ENCODE measurements around the gene RPP14. TPM values are rescaled to one million over a fixed set of nuclear protein-coding genes. Genes with fewer than 3 reads are reported as not detected.
"Not testable (repeated sequence)": the region's sequence is repeated elsewhere in the genome, so short reads cannot be mapped to it uniquely, and the experiment has no call there.

The RPP14 gene
- total RNA-seq = 10 to 100 TPM; 14.7 to 16.8 TPM

DNA sequence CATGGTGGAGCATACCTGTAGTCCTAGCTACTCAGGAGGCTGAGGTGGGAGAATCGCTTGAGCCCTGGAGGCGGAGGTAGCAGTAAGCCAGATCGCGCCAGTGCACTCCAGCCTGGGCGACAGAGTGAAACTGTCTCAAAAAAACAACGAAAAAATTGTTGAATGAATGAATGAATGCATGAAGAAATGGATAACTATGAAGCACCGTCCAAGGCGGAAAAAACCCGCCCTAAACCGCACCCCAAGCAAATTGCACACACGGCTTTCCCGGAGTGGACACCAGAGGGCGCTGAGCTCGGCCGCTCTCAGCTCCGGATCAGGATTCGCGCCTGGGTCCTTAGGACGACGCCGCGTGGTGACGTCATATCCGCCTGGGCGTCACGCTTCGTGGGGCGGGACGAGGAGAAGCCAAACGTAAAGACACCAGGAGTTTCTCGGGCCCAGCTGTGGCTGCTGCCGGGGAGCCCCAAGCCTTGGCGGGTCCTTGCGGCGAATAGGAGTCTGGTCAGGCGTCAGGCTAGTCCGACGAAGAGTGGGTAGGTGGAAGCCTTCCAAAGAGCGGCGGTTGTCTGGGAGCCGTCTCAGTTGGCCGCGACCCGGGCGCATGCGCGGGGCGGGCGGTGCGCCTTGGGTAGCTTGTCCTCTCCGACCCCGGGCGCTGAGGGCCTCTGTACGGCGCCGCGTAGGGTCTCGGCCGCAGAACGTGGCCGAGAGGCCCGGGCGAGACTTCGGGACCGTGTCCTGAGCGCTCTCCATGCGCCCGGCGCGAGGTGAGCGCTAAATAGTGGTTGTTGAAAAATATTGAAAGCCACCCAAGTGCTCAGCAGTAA lies at the start of gene RPP14, which contains the start of gene HTD2:
Gene RPP14 (plus strand): TSS at position 364 of the 830 bp plus-strand sequence. CDS start 4,085 bp downstream, outside the sequence.
Gene HTD2 (plus strand): TSS at position 639 of the 830 bp plus-strand sequence. CDS start 11,094 bp downstream, outside the sequence.
- peaks cover 17 to 21% of the 10 kb centered on the region in 2 donors for H3K36me3 Mint-ChIP-seq

DNA sequence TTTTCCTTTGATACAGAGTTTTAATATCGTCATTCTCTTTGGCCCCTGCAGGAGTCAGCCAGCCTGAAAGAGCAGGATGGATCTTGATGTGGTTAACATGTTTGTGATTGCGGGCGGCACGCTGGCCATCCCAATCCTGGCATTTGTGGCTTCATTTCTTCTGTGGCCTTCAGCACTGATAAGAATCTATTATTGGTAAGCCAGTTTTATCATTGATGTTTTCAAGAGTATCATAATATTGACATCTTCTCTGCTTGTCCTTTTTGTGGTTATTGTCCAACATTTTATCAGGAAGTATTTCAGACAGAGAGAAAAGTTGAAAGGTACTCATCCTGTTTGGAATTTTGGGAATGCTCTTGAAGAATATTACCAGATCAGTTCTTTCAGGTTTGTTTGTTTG lies 49.5 kb upstream of the RPP14 start:
- no peak overlapping the region for H3K27ac Mint-ChIP-seq
- no peak for DNase-seq (ENCODE audit: low spot score in 2 of 2)
- no peak for ATAC-seq
- no peaks in the 10 kb centered on the region for H3K36me3 Mint-ChIP-seq
- no peaks in the 10 kb centered on the region for H3K9me3 Mint-ChIP-seq

More for the DNA sequence above, at the start of gene RPP14, which contains the start of gene HTD2:
- ATAC-seq (peak; percentile 91 to 93), DNase-seq (ENCODE audit: low spot score in 2 of 2) (peak; percentile 98)
- no peaks in the 10 kb centered on the region for H3K9me3 Mint-ChIP-seq
- peak within 1 kb of the TSS; percentile 99 to 100 for H3K27ac Mint-ChIP-seq

DNA sequence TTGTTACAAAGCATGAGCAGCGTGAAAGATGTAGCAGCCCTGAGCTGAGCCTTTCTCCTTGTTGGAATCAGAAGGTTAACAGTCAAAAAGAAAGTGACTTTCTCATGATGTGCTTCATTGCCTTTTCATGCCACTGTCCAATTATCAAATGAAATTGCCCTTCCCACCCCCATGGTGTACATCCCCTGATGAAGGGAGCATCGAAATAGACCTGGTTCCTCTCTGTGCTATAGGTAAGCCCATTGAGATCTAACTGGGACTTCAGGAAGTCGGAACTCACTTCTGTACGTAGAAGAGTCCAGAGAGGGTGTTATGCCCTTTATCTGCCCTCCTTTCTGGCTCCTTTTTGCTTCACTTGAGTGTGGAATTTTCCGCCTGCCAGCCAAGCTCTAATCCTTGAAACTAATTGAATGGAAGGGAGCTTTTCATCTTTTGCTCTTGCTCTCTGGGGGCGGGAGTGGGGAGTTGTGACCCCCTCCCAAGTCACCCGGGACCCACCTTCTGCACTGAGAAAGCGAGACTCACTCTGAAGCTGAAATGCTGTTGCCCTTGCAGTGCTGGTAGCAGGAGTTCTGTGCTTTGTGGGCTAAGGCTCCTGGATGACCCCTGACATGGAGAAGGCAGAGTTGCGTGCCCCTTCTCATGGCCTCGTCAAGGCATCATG lies 47.5 kb upstream of the RPP14 start:
- ATAC-seq = no peak
- Mint-ChIP-seq H3K9me3 (no peaks in the 10 kb centered on the region), H3K27ac (peak overlapping the region in 1 of 2 donors; percentile 7), H3K36me3 (no peaks in the 10 kb centered on the region)
- no peak for DNase-seq (ENCODE audit: low spot score in 2 of 2)

DNA sequence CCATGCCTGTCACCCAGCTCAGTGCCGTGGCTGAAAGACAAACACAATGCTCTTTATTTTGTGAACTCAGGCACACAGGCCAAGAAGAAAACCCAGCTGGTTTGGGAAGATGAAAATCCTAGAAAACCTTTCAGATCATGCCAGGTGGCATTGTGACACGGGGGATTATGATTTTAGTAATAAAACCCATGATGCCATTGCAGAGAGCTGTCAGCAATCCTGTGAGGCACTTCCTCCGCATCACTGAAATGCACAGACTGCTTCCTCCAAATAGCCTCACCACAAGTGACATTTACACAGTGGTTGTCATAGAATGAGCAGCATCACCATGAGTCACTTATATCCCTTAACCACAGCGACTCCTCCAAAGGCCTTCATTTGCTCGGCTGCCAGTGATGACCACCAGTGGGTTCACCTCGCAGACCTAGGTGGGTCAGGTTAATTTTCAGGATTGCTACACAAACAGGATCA lies 45.7 kb upstream of the RPP14 start:
- ATAC-seq (peak; percentile 76 to 95), DNase-seq (ENCODE audit: low spot score in 2 of 2) (no peak)
- no peaks in the 10 kb centered on the region for H3K9me3 Mint-ChIP-seq
- no peaks in the 10 kb centered on the region for H3K36me3 Mint-ChIP-seq
- no peak overlapping the region for H3K27ac Mint-ChIP-seq

DNA sequence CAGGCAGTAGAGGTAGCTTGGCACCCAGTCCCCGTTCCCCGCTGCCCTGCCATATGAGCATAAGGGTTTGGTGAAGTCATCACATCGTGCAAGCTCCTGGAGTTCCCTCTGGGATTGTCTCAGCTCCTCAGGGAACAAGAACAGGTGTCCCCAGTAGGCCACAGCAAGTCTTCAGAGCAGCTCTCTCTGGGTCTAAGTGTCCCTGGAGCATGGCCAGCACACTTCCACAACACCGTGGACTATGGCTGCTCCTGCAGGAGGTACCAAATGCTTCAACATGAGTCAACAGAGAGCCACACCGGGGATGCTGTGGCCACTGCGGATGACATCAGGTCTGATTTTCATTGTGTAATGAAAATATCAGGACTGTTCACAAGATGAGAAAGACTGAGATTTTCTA lies 45.3 kb upstream of the RPP14 start:
- Mint-ChIP-seq H3K27ac (peak overlapping the region in 1 of 2 donors; percentile 31), H3K9me3 (no peaks in the 10 kb centered on the region), H3K36me3 (no peaks in the 10 kb centered on the region)
- DNase-seq (ENCODE audit: low spot score in 2 of 2) = no peak
- ATAC-seq = peak; percentile 35 to 46

DNA sequence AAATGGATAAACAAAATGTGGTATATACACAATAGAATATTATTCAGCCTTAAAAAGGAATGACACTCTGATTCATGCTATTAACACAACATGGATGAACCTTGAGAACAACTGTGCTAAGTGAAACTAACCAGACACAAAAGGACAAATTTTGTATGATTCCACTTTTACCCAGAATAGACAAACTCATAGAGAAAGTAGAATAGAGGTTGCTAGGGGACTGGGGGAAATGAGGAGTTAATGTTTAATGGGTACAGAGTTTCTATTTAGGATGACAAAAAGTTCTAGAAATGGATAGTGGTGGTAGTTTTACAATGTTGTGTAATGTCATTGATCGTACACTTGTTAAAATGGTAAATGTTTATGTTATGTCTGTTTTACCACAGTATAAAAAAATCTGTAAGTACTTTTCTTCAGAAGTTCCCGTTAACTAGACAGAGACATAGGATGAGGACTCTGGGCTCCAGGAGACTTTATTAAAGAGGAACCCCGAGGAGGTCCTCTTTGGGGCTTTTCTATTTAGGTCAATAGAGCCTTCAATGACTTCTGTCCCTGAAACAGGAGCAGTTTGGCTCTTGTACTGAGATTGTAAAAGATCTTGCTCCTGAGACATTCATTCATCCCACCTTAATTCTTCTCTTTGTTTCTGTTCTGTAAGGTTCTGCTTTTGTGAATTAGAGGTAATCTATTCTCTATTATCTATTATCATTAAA lies 43.9 kb upstream of the RPP14 start:
- DNase-seq (ENCODE audit: low spot score in 2 of 2) = no peak
- ATAC-seq = no peak
- Mint-ChIP-seq H3K9me3 (no peaks in the 10 kb centered on the region), H3K36me3 (no peaks in the 10 kb centered on the region), H3K27ac (no peak overlapping the region)

DNA sequence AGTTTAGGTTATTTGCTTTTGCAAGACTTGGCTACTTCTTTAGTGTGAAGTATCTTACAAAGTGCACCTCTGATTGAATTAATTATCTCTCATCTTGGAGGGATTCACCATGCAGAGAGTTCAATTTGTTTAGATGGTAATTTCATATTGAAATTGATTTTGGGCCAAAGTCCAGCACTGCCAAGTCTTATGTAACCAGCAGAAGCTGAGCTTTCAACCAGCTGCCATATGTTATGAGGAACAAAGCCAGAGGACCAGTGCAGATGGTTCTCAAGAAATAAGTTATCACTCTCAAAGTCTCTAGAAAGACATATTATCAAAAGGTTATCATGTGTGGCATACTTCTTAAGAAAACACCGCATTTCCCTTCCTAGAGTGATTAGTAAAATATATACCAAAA lies 39.5 kb upstream of the RPP14 start:
- DNase-seq (ENCODE audit: low spot score in 2 of 2) = no peak
- ATAC-seq = no peak
- no peaks in the 10 kb centered on the region for H3K9me3 Mint-ChIP-seq
- H3K27ac Mint-ChIP-seq = no peak overlapping the region
- H3K36me3 Mint-ChIP-seq = no peaks in the 10 kb centered on the region

DNA sequence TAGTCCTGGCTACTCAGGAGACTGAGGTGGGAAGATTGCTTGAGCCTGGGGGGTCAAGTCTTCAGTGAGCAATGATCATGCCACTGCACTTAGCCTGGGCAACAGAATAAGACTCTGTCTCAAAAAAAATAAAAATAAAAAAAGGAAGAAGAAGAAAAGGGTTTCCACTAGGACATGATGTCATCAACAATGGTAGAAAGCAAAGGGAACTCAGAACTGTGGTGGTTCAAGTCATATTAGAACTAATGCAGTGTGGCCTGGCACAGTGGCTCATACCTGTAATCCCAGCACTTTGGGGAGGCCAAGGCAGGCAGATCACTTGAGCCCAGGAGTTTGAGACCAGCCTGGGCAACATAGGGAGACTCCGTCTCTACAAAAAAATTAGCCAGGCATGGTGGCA lies 38.5 kb upstream of the RPP14 start:
- ATAC-seq; H3K36me3 Mint-ChIP-seq; DNase-seq (ENCODE audit: low spot score in 2 of 2); H3K27ac Mint-ChIP-seq; H3K9me3 Mint-ChIP-seq: not testable (repeated sequence)

DNA sequence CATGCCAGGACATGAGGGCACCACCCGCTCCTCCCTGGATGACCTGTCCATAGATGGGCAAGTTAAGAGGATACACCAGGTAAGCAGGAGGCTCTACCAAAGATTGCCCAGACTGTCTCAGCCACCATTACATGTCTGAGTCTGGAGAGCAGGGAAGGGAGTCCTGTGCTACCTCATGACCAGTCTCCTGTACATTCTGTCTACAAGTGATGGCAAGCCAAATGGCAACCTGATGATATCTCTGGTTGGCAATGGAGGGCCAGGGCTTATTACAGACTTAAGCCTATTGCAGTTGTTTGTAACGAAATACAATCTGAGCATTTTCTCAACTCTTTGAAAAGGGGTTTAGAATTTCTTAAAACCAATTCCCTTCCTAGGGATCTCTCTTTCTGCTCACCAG lies 36.7 kb upstream of the RPP14 start:
- DNase-seq (ENCODE audit: low spot score in 2 of 2) (no peak), ATAC-seq (no peak)
- Mint-ChIP-seq H3K36me3 (peaks cover 0 to 4% of the 10 kb centered on the region in 2 donors), H3K9me3 (no peaks in the 10 kb centered on the region), H3K27ac (peak overlapping the region in 1 of 2 donors; percentile 17)

DNA sequence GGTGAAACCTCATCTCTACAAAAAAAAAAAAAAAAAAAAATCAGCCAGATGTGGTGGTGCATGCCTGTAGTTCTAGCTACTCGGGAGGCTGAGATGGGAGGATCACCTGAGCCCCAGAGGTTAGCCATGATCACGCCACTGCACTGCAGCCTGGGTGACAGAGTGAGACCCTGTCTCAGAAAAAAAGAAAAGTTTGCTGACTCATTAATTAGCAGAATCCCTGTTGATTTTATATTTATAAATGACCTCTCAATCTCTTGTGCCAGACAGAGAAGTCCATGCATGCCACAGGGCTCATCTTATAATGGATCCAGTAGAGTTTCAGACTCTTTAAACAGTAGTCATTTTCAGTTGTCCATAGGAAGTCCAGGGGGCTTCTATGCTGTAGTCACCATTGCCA lies 35.6 kb upstream of the RPP14 start:
- peaks cover 0 to 9% of the 10 kb centered on the region in 2 donors for H3K36me3 Mint-ChIP-seq
- no peaks in the 10 kb centered on the region for H3K9me3 Mint-ChIP-seq
- no peak overlapping the region for H3K27ac Mint-ChIP-seq
- DNase-seq (ENCODE audit: low spot score in 2 of 2) (no peak), ATAC-seq (no peak)

DNA sequence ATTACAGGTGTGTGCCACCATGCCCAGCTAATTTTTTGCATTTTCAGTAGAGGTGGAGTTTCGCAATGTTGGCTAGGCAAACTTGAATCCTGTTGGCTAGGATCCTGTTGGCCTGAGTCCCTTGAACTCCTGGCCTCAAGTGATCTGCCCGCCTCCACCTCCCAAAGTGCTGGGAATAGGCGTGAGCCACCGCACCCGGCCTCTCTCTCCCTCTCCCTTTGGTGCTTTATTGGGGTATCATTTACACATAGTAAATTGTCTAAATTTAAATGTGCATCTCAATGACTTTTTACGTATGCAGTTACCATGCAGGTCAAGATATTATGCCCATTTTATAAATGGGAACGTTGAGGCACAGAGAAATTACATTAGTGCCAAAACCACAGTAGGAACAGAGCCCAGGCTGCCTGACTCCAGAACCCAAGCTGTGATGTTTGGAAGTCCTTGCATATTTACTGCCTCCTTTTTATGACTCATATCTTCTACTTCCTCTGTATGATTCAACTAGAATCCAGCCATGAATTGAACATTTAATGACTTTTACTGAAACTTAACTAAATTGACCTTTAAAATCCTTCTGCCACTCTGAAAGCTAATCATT lies 34.0 kb upstream of the RPP14 start:
- H3K27ac Mint-ChIP-seq = no peak overlapping the region

DNA sequence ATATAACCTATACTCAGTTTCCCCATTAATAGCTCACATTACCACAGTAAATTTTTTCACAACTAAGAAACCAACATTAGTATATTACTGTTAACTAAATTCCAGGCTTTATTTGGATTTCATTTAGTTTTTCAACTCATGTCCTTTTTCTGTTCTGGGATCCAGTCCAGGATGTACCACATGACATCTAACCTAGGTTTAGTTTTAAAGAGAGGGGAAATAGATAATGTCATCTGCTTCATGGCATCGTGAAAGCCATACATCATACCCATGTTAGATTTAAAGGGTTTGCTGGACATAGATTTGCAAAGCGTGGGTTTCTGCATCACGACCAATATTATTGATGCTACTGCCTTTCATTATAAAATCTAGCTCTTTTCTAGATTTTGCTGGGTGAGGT lies 33.2 kb upstream of the RPP14 start:
- no peak for DNase-seq (ENCODE audit: low spot score in 2 of 2)
- H3K9me3 Mint-ChIP-seq = no peaks in the 10 kb centered on the region
- H3K27ac Mint-ChIP-seq = no peak overlapping the region
- ATAC-seq = no peak
- H3K36me3 Mint-ChIP-seq = peaks cover 0 to 9% of the 10 kb centered on the region in 2 donors

More for the DNA sequence above, 34.0 kb upstream of the RPP14 start:
- peak; percentile 80 to 86 for ATAC-seq
- Mint-ChIP-seq H3K9me3 (no peaks in the 10 kb centered on the region), H3K36me3 (peaks cover 0 to 9% of the 10 kb centered on the region in 2 donors)
- DNase-seq (ENCODE audit: low spot score in 2 of 2) = no peak

DNA sequence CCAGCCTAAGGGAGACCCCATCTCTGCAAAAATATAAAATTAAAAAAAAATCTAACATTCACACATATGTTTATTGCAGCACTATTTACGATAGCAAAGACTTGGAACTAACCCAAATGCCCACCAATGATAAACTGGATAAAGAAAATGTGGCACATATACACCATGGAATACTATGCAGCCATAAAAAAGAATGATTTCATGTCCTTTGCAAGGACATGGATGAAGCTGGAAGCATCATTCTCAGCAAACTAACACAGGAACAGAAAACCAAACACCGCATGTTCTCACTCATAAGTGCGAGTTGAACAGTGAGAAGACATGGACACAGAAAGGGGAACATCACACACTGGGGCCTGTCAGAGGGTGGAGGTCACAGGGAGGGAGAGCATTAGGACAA lies 32.7 kb upstream of the RPP14 start:
- DNase-seq (ENCODE audit: low spot score in 2 of 2); H3K27ac Mint-ChIP-seq; H3K9me3 Mint-ChIP-seq; H3K36me3 Mint-ChIP-seq; ATAC-seq: not testable (repeated sequence)

DNA sequence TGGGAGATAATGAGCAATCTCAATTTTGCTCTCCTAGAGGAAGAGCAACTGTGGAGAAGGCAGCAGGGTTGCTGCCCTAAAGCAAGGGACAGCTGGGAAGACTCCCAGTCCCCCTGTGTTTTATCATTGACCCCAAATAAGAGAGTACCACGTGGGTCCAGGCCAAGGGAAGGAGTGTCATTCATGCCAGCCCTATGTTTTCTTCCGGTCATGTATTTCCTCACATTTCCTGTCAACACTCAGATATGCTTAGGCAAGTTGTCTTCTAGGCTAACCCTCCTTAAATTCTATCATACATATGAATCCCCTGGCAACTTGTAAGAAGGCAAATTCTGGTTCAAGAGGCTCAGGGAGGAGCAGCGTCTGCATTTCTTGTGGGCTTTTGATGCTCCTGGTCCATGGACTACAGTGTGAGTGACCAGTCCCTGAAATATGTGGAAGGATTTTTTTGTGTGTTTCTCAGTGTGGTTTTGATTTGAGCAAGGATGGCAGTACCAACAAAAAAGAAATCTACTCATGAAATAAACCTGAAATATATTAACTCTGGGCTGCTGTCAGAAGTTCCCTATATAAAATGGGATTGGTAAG lies 31.9 kb upstream of the RPP14 start:
- ATAC-seq = no peak
- no peak for DNase-seq (ENCODE audit: low spot score in 2 of 2)
- Mint-ChIP-seq H3K9me3 (no peaks in the 10 kb centered on the region), H3K27ac (no peak overlapping the region), H3K36me3 (peaks cover 0 to 9% of the 10 kb centered on the region in 2 donors)

DNA sequence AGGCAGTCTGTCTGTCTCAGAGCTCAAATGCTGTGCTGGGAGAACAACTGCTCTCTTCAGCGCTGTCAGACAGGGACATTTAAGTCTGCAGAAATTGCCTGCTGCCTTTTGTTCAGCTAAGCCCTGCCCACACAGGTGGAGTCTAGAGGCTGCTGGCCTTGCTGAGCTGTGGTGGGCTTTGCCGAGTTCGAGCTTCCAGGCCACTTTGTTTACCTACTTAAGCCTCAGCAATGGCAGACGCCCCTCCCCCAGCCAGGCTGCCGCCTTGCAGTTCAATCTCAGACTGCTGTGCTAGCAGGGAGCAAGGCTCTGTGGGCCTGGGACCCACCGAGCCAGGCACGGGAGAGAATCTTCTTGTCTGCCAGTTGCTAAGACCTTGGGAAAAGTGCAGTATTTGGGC lies 25.0 kb upstream of the RPP14 start:
- ATAC-seq (no peak), DNase-seq (ENCODE audit: low spot score in 2 of 2) (no peak)
- H3K9me3 Mint-ChIP-seq = no peaks in the 10 kb centered on the region
- H3K36me3 Mint-ChIP-seq = peaks cover 0 to 5% of the 10 kb centered on the region in 2 donors
- no peak overlapping the region for H3K27ac Mint-ChIP-seq

DNA sequence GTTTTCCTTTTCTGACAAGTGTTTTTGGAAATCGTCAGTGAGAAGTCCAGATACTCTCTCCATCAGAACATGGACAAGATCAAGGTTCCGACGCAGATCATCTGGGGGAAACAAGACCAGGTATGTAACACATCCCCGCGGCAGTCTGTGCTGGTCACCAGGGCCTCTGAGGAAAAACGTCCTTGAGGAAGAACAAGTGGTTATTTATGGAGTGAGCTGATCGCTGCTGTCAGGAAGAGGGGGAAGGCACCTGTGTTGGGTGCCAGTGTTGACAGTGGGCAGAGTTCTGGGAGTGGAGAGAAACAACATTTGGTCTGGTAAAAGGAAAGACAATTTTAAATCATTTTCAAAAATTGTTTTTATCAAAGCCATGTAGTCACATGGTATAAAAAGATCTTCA lies 20.7 kb upstream of the RPP14 start:
- ATAC-seq (no peak), DNase-seq (ENCODE audit: low spot score in 2 of 2) (no peak)
- Mint-ChIP-seq H3K36me3 (peaks cover 0 to 5% of the 10 kb centered on the region in 2 donors), H3K9me3 (no peaks in the 10 kb centered on the region), H3K27ac (peak overlapping the region in 1 of 2 donors; percentile 83)
